ENCODE data around the gene PPA1. TPM values are rescaled to one million over a fixed set of nuclear protein-coding genes. Genes with fewer than 3 reads are reported as not detected.

PPA1 gene
- total and polyA plus RNA-seq, 2 donors (not counting 1 experiment from before 2014, with no cell fraction given), result 28.6 to 40.6 TPM

- H3K9me3 Mint-ChIP-seq (ENCODE audit: insufficient read depth), result no peaks in the 10 kb centered on the region
- H3K9ac ChIP-seq (ENCODE audit: low read length), result no peak overlapping the region
- no peak overlapping the region for H3K4me2 ChIP-seq (replicated peaks; ENCODE audit: low read depth, low read length, poor library complexity, severe bottlenecking)
- H4K20me1 ChIP-seq (ENCODE audit: control insufficient read depth, insufficient read depth, low read length, poor library complexity, severe bottlenecking), result no peaks in the 10 kb centered on the region
- H3K9me3 ChIP-seq (ENCODE audit: control extremely low read depth in 1 of 3, control insufficient read depth in 2 of 3, insufficient read depth in 1 of 3, low read length in 2 of 3), result no peaks in the 10 kb centered on the region
- POLR2A ChIA-PET, result interaction anchor here (0.6 kb wide), 1 partner anchor 194 kb away, joined by 3 read pairs; no protein-coding TSS in a partner anchor
- no peaks in the 10 kb centered on the region for H3K36me3 ChIP-seq (replicated peaks in 1 of 2; ENCODE audit: control extremely low read depth in 1 of 2, control insufficient read depth in 1 of 2, extremely low read depth in 1 of 2, insufficient read depth in 2 of 2, low read length in 1 of 2)
- TF ChIP-seq CTCF (IDR thresholded peaks at IDR 0.05), result no peak
- no peak for TF ChIP-seq EZH2 (IDR thresholded peaks at IDR 0.05; ENCODE audit: borderline replicate concordance, insufficient read depth, low read depth, low read length, poor library complexity, severe bottlenecking)
- H3K27me3 ChIP-seq (replicated peaks in 1 of 4; ENCODE audit: control extremely low read depth in 1 of 4, control insufficient read depth in 3 of 4, insufficient read depth in 4 of 4, low read length in 3 of 4), result no peaks in the 10 kb centered on the region
- H3K27ac Mint-ChIP-seq, result no peak overlapping the region
- no peaks in the 10 kb centered on the region for H3K79me2 ChIP-seq (ENCODE audit: control insufficient read depth, insufficient read depth, low read length)
- no peak overlapping the region for H3K27ac ChIP-seq (ENCODE audit: low read length in 2 of 2)
- H2AFZ ChIP-seq (ENCODE audit: insufficient read depth, low read depth, low read length, poor library complexity, severe bottlenecking), result no peak overlapping the region
- CTCF ChIA-PET, result interaction anchor here (1.5 kb wide), 1 partner anchor 28 kb away, joined by 7 read pairs; no protein-coding TSS in a partner anchor
- H3K4me1 ChIP-seq (ENCODE audit: control insufficient read depth in 2 of 2, insufficient read depth in 2 of 2, low read length in 2 of 2), result no peaks in the 10 kb centered on the region
- H3K27me3 Mint-ChIP-seq, result no peaks in the 10 kb centered on the region
- H3K4me3 ChIP-seq (ENCODE audit: control extremely low read depth in 1 of 5, extremely low read depth in 1 of 5, insufficient read depth in 1 of 5, low read depth in 2 of 5, low read length in 4 of 5), result no peak overlapping the region
- H3K4me1 Mint-ChIP-seq, result no peaks in the 10 kb centered on the region
- no peak overlapping the region for H3K4me3 Mint-ChIP-seq
- intact Hi-C loops (cut with micrococcal nuclease), result no loop called here
- no peak for DNase-seq
- WGBS (ENCODE audit: insufficient coverage), result 100% methylated on average over 2 of the region's 7 CpGs
- no peak for ATAC-seq (ENCODE audit: low read depth)
These were observed 39.8 kb downstream of the PPA1 start for GRCh38 chr10:70193391-70193844.

- Histone ChIP-seq H2AFZ (ENCODE audit: insufficient read depth, low read depth, low read length, poor library complexity, severe bottlenecking) (no peak overlapping the region), H4K20me1 (ENCODE audit: control insufficient read depth, insufficient read depth, low read length, poor library complexity, severe bottlenecking) (no peaks in the 10 kb centered on the region), H3K9me3 (ENCODE audit: control extremely low read depth in 1 of 3, control insufficient read depth in 2 of 3, insufficient read depth in 1 of 3, low read length in 2 of 3) (peaks cover 0 to 3% (median 0%) of the 10 kb centered on the region in 3 donors), H3K36me3 (replicated peaks in 1 of 2; ENCODE audit: control extremely low read depth in 1 of 2, control insufficient read depth in 1 of 2, extremely low read depth in 1 of 2, insufficient read depth in 2 of 2, low read length in 1 of 2) (no peaks in the 10 kb centered on the region), H3K27me3 (replicated peaks in 1 of 4; ENCODE audit: control extremely low read depth in 1 of 4, control insufficient read depth in 3 of 4, insufficient read depth in 4 of 4, low read length in 3 of 4) (no peaks in the 10 kb centered on the region), H3K4me2 (replicated peaks; ENCODE audit: low read depth, low read length, poor library complexity, severe bottlenecking) (no peak overlapping the region), H3K9ac (ENCODE audit: low read length) (no peak overlapping the region), H3K27ac (ENCODE audit: low read length in 2 of 2) (no peak overlapping the region), H3K79me2 (ENCODE audit: control insufficient read depth, insufficient read depth, low read length) (no peaks in the 10 kb centered on the region), H3K4me1 (ENCODE audit: control insufficient read depth in 2 of 2, insufficient read depth in 2 of 2, low read length in 2 of 2) (no peaks in the 10 kb centered on the region), H3K4me3 (ENCODE audit: control extremely low read depth in 1 of 5, extremely low read depth in 1 of 5, insufficient read depth in 1 of 5, low read depth in 2 of 5, low read length in 4 of 5) (no peak overlapping the region)
- Mint-ChIP-seq H3K4me1 (no peaks in the 10 kb centered on the region), H3K4me3 (no peak overlapping the region), H3K27ac (no peak overlapping the region), H3K27me3 (no peaks in the 10 kb centered on the region), H3K9me3 (ENCODE audit: insufficient read depth) (no peaks in the 10 kb centered on the region)
- POLR2A ChIA-PET, result interaction anchor here (0.6 kb wide), 1 partner anchor 195 kb away, joined by 3 read pairs; no protein-coding TSS in a partner anchor
- CTCF ChIA-PET, result interaction anchor here (1.5 kb wide), 1 partner anchor 29 kb away, joined by 7 read pairs; no protein-coding TSS in a partner anchor
- intact Hi-C loops (cut with micrococcal nuclease), result no loop called here
- TF ChIP-seq CTCF (IDR thresholded peaks at IDR 0.05) (no peak), EZH2 (IDR thresholded peaks at IDR 0.05; ENCODE audit: borderline replicate concordance, insufficient read depth, low read depth, low read length, poor library complexity, severe bottlenecking) (no peak)
- DNase-seq, result no peak
- 100% methylated on average over 1 of the region's 5 CpGs for WGBS (ENCODE audit: insufficient coverage)
- ATAC-seq (ENCODE audit: low read depth), result no peak
These were observed 40.8 kb downstream of the PPA1 start for GRCh38 chr10:70192326-70192968.

All from B cell (primary cell).